GM23338 (cell line): ENCODE measurements around the gene MRPL27.

ENCODE experiments used
- CREB1 ChIP-seq: fragments of 250-450 bp; sonication (Bioruptor Pico); IDR thresholded peaks from 2 replicates; pipeline ENCODE4 v1.5.0; 2020; ENCODE audit warnings: low read depth, mild to moderate bottlenecking, moderate library complexity
- CTCF ChIP-seq, 2 experiments: fragments of 200-600 bp in 1 of 2; sonication (generic) in 1 of 2; conservative IDR thresholded peaks; 2 replicates each; pipeline versions ENCODE4 v1.5.1 to v1.6.1; 2016 to 2017; ENCODE audit warnings: antibody characterized with exemption in 2 of 2, low read depth in 2 of 2, mild to moderate bottlenecking in 2 of 2, moderate library complexity in 1 of 2
- EZH2 ChIP-seq: fragments of 200-600 bp; sonication (generic); IDR thresholded peaks from one replicate; pipeline ENCODE4 v1.8.0; 2017; ENCODE audit warnings: antibody characterized with exemption, mild to moderate bottlenecking, low read depth; ENCODE audit not compliant: unreplicated experiment
- EZH2phosphoT487 ChIP-seq: fragments of 200-600 bp; sonication (generic); IDR thresholded peaks from one replicate; pipeline ENCODE4 v1.8.1; 2018; ENCODE audit warnings: antibody characterized with exemption; ENCODE audit not compliant: unreplicated experiment
- JUNB ChIP-seq: IDR thresholded peaks from one replicate; pipeline ENCODE4 v1.6.1; 2016; ENCODE audit warnings: antibody characterized with exemption; ENCODE audit not compliant: unreplicated experiment
- POLR2AphosphoS5 ChIP-seq: IDR thresholded peaks from 2 replicates; pipeline ENCODE4 v1.6.1; 2016; ENCODE audit warnings: antibody characterized with exemption, low read depth
- TF ChIP-seq, protein P1 (sequence below): IDR thresholded peaks from one replicate; pipeline ENCODE4 v1.6.1; 2018; ENCODE audit warnings: antibody characterized with exemption; ENCODE audit not compliant: unreplicated experiment

GRCh38 chr17:50381920-50382319, 8.9 kb upstream of the MRPL27 start:
- TF ChIP-seq CTCF (conservative IDR thresholded peaks at IDR 0.05; ENCODE audit: low read depth in 2 of 2), result no peak
- TF ChIP-seq EZH2, result no peak
- TF ChIP-seq, protein P1, sequence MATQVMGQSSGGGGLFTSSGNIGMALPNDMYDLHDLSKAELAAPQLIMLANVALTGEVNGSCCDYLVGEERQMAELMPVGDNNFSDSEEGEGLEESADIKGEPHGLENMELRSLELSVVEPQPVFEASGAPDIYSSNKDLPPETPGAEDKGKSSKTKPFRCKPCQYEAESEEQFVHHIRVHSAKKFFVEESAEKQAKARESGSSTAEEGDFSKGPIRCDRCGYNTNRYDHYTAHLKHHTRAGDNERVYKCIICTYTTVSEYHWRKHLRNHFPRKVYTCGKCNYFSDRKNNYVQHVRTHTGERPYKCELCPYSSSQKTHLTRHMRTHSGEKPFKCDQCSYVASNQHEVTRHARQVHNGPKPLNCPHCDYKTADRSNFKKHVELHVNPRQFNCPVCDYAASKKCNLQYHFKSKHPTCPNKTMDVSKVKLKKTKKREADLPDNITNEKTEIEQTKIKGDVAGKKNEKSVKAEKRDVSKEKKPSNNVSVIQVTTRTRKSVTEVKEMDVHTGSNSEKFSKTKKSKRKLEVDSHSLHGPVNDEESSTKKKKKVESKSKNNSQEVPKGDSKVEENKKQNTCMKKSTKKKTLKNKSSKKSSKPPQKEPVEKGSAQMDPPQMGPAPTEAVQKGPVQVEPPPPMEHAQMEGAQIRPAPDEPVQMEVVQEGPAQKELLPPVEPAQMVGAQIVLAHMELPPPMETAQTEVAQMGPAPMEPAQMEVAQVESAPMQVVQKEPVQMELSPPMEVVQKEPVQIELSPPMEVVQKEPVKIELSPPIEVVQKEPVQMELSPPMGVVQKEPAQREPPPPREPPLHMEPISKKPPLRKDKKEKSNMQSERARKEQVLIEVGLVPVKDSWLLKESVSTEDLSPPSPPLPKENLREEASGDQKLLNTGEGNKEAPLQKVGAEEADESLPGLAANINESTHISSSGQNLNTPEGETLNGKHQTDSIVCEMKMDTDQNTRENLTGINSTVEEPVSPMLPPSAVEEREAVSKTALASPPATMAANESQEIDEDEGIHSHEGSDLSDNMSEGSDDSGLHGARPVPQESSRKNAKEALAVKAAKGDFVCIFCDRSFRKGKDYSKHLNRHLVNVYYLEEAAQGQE, result no peak
- TF ChIP-seq JUNB, result no peak
- TF ChIP-seq POLR2AphosphoS5, result no peak
- TF ChIP-seq EZH2phosphoT487, result no peak
- no peak for TF ChIP-seq CREB1 (CRISPR knock-in tag)
